Measurements from ENCODE around the gene IGSF5. TPM values are rescaled to one million over a fixed set of nuclear protein-coding genes. Genes with fewer than 3 reads are reported as not detected.

IGSF5 gene
- total and polyA plus RNA-seq, 10 of the 15 experiments (the other 5 are each of a cell fraction or from before 2014, with no cell fraction given) = not detected

DNA sequence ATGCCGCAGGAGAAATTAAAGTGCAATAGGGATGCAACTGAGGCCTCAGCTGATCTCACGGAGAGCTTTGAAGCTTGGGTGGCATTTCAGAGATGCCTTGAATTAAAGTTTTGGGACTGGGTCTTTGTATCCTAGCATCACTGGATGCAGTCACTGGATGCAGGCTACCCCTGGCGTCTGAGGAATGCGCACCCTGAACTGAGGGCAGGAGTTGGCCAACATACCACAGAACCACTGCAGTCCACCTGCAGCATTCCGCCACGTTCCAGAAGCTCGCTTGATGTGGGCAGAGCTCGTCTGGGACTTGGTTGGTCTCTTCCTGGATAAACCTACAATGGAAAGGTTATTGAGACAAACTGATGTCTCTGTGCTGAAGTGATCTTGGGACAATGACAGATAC is 34.1 kb upstream of the IGSF5 start:
- no TSS peak for BruUV-seq (replicated peaks)
- H3K79me2 ChIP-seq (ENCODE audit: control insufficient read depth, insufficient read depth, low read length) = no peaks in the 10 kb centered on the region
- TF ChIP-seq MXI1 (IDR thresholded peaks at IDR 0.05; ENCODE audit: low read depth, low read length) (no peak), JUNB (IDR thresholded peaks at IDR 0.05) (no peak), SIN3A (IDR thresholded peaks at IDR 0.05; ENCODE audit: low read depth, low read length) (no peak)
- no peak overlapping the region for H3K4me3 ChIP-seq
- H2AFZ ChIP-seq (ENCODE audit: control insufficient read depth, low read depth, low read length) = no peak overlapping the region
- H3K9ac ChIP-seq (ENCODE audit: control insufficient read depth, insufficient read depth, low read length) = no peak overlapping the region
- no peak for FAIRE-seq
- H3K9me3 ChIP-seq (replicated peaks; ENCODE audit: control insufficient read depth, insufficient read depth, low read length) = no peaks in the 10 kb centered on the region; the same call in 2 of the 3 replicates
- H3K4me2 ChIP-seq (ENCODE audit: control insufficient read depth, insufficient read depth) = no peak overlapping the region
- WGBS (ENCODE audit: insufficient coverage, insufficient replicate concordance, low lambda C conversion rate, missing lambda C conversion rate) = 45% methylated on average over 8 of the region's 8 CpGs
- CTCF ChIA-PET = no interaction called here
- H3K27ac ChIP-seq (ENCODE audit: control insufficient read depth, insufficient read depth) = no peak overlapping the region
- H4K20me1 ChIP-seq (ENCODE audit: control insufficient read depth, insufficient read depth) = no peaks in the 10 kb centered on the region
- in situ Hi-C loops (cut with MboI) (loop anchor here (5.0 kb wide), 1 partner anchor 194 kb away; no protein-coding TSS in a partner anchor), intact Hi-C loops (cut with micrococcal nuclease; ENCODE audit: unreplicated experiment) (no loop called here)
- H3K27me3 ChIP-seq (replicated peaks in 1 of 2; ENCODE audit: control insufficient read depth in 2 of 2, insufficient read depth in 2 of 2, low read length in 1 of 2) = no peaks in the 10 kb centered on the region
- POLR2A ChIA-PET = no interaction called here
- H3K36me3 ChIP-seq (ENCODE audit: control insufficient read depth in 2 of 2, insufficient read depth in 2 of 2, low read length in 1 of 2) = no peaks in the 10 kb centered on the region
- no peaks in the 10 kb centered on the region for H3K4me1 ChIP-seq (ENCODE audit: control insufficient read depth, insufficient read depth, low read length)
- RAD21 ChIA-PET (ENCODE audit: unreplicated experiment) = no interaction called here
- DNase-seq (ENCODE audit: low read depth, low spot score) = no peak
- no peak for ATAC-seq
- SMC1A ChIA-PET (ENCODE audit: uncharacterized antibody, unreplicated experiment) = no interaction called here

- 9% methylated on average over 7 of the region's 7 CpGs for WGBS (ENCODE audit: insufficient coverage, insufficient replicate concordance, low lambda C conversion rate, missing lambda C conversion rate)
- H2AFZ ChIP-seq (ENCODE audit: control insufficient read depth, low read depth, low read length) = no peak overlapping the region
- H3K9me3 ChIP-seq (replicated peaks; ENCODE audit: control insufficient read depth, insufficient read depth, low read length) = no peaks in the 10 kb centered on the region; the same call in 2 of the 3 replicates
- intact Hi-C loops (cut with micrococcal nuclease; ENCODE audit: unreplicated experiment) = no loop called here
- H3K27ac ChIP-seq (ENCODE audit: control insufficient read depth, insufficient read depth) = no peak overlapping the region
- in situ Hi-C loops (cut with MboI) = loop anchor here (5.0 kb wide), 1 partner anchor 195 kb away; no protein-coding TSS in a partner anchor
- H3K79me2 ChIP-seq (ENCODE audit: control insufficient read depth, insufficient read depth, low read length) = no peaks in the 10 kb centered on the region
- ATAC-seq (no peak), DNase-seq (ENCODE audit: low read depth, low spot score) (no peak), FAIRE-seq (no peak)
- CTCF ChIA-PET = no interaction called here
- H3K9ac ChIP-seq (ENCODE audit: control insufficient read depth, insufficient read depth, low read length) = no peak overlapping the region
- BruUV-seq (replicated peaks) = no TSS peak
- RAD21 ChIA-PET (ENCODE audit: unreplicated experiment) = no interaction called here
- H3K4me1 ChIP-seq (ENCODE audit: control insufficient read depth, insufficient read depth, low read length) = no peaks in the 10 kb centered on the region
- no peaks in the 10 kb centered on the region for H3K27me3 ChIP-seq (replicated peaks in 1 of 2; ENCODE audit: control insufficient read depth in 2 of 2, insufficient read depth in 2 of 2, low read length in 1 of 2)
- no peak overlapping the region for H3K4me3 ChIP-seq
- POLR2A ChIA-PET = no interaction called here
- no peaks in the 10 kb centered on the region for H4K20me1 ChIP-seq (ENCODE audit: control insufficient read depth, insufficient read depth)
- H3K4me2 ChIP-seq (ENCODE audit: control insufficient read depth, insufficient read depth) = no peak overlapping the region
- H3K36me3 ChIP-seq (ENCODE audit: control insufficient read depth in 2 of 2, insufficient read depth in 2 of 2, low read length in 1 of 2) = no peaks in the 10 kb centered on the region
- SMC1A ChIA-PET (ENCODE audit: uncharacterized antibody, unreplicated experiment) = no interaction called here
- TF ChIP-seq RFX5 (IDR thresholded peaks at IDR 0.05; ENCODE audit: low read depth, low read length) = no peak
- TF ChIP-seq GATAD2B (conservative IDR thresholded peaks at IDR 0.05; ENCODE audit: low read depth) = no peak
- TF ChIP-seq SIN3A (IDR thresholded peaks at IDR 0.05; ENCODE audit: low read depth, low read length) = no peak
- TF ChIP-seq IKZF2 (IDR thresholded peaks at IDR 0.05) = no peak
- TF ChIP-seq REST (IDR thresholded peaks at IDR 0.05; ENCODE audit: low read depth, low read length) = no peak
- no peak for TF ChIP-seq POLR2A (IDR thresholded peaks at IDR 0.05; ENCODE audit: low read depth, low read length)
- no peak for TF ChIP-seq FOXM1 (IDR thresholded peaks at IDR 0.05; ENCODE audit: low read depth, low read length)
- TF ChIP-seq CREB1 (IDR thresholded peaks at IDR 0.05; ENCODE audit: low read depth) = no peak
- TF ChIP-seq HDGF (IDR thresholded peaks at IDR 0.05) = no peak
- no peak for TF ChIP-seq CHD4 (IDR thresholded peaks at IDR 0.05)
- TF ChIP-seq BCL3 (IDR thresholded peaks at IDR 0.05; ENCODE audit: borderline replicate concordance, insufficient read depth, low read depth, low read length, poor library complexity, severe bottlenecking) = no peak
These were observed 32.7 kb upstream of the IGSF5 start for GRCh38 chr21:39712273-39712672.

Data from GM12878 (cell line).